NCI-H345 treated with DMSO at 0.1 percent for 48 hours (cell line): Measurements from ENCODE around the gene PDE4B.

ENCODE experiments used
- DNase-seq: peaks from one replicate; lab custom pipeline; 2025; ENCODE audit not compliant: unreplicated experiment; lab: John Stamatoyannopoulos, UW

Gene PDE4B

DNA sequence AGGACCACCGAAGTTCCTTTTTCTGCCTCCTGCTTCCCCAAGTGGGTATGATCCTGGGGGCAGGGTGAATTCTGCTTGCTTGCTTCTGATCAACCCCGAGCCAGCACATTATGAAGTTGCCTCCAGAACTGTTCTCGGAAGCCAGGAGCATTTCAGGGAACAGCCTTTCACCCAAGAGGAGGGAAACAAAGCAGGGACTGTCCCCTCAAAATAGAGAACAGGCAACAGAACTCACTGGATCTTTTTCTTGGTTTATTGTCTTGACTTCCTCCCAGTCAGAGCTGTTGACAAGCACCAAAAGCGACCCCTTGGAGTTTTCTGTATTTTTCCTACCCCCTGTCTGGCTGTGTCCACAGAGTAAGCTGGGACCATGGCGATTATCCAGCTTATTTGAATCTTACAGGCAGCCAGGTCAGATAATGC lies 482.9 kb downstream of the PDE4B start:
- no peak for DNase-seq

DNA sequence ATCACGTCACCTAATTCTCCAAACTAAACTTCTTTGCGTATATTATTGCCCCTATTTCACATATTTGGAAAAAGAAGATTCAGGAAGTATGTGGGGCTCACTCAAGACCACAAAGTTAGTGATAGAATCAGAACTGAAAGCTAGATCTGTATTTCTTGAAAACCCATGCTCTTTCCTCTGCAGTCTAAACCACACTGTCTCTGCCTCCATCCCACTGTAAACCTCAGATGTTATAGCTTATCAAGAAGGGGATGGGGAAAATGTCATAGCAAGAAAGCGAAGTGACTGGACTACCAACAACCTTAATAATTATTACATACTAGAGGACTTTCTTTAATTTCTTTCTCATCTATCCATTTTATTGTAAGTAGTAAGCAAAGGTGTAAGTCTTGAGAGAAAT lies 483.5 kb downstream of the PDE4B start:
- no peak for DNase-seq

DNA sequence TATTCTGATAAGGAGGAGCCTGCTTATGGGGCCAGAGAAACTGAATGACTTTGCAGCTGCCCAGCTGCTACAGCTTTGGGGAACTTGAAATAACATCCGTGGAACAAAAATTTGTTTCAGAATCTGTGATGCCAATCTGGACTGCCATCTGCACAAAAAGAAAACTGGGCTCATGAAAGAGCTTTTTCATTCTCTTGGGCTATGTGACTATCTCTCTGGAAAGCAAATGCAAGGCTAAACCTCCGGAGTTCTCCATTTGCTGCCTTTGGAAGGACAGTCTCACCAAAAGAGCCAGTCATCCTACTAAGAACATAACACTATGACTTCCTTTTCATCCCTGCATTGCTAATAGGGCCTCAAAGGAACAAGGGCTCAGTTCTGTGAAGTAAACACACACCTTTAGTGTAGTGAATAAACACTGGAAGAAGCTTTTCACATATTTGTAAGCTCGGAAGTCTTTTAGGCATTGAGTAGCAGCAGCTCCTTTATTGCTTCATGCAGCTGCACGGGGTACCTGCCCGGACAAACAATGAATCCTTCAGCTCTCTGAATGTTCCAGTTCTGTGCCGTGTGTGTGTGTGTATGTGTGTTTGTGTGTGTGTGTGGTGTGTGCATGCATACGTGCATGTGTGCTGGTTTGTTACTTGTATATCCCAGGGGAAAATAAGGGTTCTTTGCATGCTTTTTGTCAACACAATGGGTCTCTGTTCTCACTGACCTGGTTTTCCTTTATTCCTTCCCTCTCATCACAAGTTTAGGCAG lies 485.7 kb downstream of the PDE4B start:
- no peak for DNase-seq

DNA sequence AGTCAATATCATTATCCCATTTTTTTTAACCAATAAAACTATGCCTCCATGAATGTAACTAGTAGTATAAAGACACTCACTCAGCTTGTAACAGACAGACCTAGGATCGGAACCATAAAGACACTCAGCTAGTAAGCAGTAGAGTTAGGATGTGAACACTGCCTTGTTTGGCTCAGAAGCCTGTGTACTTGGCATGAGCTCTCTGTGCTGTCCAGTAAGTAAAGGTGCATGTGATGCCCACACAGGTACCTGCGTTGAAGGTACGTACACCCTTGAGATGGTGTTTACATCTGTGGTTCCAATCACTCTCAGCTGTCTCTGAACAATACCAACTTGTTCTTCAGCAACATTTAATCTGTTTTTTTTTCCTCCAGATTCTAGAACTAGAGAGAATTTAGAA lies 489.1 kb downstream of the PDE4B start:
- no peak for DNase-seq

DNA sequence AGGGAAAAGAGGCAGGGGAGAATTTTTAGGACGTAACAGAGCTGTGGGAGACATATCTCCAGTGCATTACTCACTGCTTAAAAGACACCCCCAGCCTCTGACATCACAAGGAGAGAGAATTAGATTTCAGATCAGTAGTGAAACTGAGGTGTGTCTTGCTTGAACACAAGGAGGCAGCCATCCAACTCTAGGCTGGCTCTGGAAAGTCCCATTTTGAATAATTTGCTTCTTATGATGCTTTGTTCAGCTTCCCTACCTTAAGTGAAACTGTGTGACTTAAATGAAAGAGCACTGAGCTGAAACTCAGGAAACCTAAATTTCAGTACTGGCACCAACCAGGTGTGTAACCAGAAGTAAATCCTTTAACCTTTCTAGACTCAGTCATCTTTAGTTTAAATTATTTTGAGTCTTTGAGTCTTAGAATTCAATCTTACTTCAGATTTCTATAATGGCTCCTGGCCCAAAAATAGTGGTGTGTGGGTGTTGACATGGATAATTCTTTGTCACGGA lies 489.7 kb downstream of the PDE4B start:
- DNase-seq, result no peak

DNA sequence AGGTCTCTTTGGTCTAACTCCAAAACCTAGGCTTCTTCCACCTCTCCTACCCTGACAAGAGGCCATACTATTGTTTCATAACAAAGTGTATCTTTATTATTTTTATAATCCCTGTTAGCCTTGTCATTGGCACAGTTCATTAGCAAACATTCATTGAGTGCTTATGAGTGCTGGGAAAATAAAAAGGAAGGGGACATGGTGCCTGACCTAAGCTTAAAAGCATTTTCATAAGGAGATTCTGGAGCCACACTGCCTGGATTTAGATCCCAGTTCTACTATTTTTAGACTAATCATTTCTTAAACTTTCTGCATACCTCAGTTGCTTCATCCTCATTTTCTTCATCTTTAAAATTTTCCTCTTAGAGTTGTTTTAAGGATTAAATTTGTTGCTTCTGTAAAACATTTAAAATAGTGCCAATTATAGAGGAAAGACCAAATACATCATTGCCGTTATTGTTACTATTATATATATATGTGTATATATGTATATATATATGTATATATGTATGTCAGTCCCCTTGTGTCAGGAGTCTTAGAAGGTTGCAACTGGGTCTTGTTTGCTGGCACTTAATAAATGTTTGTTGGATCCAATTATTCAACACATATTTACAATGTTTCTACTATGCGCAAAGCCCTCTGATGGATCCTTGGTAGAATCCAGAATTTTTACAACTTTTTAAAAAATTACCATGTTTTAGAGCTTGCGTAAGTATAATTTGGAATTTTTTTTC lies 490.4 kb downstream of the PDE4B start:
- no peak for DNase-seq

DNA sequence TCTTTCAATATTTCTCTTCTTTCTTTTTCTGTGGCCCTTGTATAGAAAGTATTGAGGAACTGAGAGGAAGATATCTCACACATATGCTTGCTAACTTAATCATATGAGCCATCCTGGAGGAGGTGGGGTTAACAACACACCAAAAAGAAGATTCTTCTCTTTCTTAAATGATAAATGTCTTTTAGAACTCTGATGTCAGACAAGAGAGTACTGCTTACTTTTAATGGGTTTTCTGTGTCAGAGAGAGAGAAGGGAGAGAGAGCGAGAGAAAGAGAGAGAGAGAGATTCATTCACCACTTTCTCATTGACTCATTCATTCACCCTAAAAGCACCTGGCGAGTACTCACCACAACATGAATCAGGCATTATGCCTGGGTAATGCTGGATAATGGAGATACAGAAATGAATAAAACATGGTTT lies 490.9 kb downstream of the PDE4B start:
- no peak for DNase-seq

DNA sequence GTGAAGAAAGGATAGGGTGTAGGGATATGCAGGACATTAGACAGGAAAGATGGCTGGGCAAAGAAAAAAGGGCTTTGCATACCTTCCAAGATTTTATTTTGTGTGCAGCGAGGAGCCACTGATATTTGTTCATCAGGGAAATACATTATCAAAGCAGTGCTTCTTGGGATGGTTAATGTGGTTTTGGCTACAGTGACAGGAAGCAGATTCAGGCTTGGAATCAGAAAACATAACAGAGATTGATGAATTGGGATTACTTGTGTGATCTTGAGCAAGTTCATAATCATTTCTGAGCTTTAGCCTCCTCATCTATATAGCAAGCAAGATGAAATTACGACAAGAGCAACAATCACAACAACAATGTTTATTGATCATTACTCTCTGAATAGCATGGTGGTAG lies 492.1 kb downstream of the PDE4B start:
- DNase-seq, result no peak

DNA sequence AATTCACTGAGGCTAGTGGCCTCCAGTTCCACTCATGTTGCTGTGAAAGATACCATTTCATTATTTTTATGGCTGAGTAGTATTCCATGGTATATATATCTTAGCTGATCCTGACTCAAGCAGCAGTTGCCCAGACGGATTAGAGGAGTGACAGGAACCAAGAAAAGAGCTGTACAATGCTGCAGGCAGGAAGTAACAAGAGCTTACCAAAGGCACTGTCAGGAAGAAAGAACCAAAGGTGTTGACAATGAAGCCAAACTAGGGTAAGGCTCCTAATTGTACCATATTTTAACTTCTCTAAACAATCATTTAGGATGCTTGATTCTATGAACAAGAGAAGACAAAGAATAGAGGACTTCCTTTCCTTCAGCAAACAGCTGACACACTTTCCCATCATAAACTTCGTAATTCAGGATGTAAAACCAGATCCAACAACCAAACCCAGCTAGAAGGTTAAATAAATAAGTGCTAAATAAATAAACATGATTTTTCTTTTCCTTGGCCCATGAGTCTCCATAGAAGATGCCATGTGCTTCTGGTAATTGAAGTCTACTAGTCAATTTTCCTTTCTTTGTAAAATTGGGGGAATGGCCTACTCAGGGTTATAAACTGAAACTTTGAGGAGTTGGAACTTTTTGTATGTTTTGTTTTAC lies 493.0 kb downstream of the PDE4B start:
- DNase-seq, result no peak

DNA sequence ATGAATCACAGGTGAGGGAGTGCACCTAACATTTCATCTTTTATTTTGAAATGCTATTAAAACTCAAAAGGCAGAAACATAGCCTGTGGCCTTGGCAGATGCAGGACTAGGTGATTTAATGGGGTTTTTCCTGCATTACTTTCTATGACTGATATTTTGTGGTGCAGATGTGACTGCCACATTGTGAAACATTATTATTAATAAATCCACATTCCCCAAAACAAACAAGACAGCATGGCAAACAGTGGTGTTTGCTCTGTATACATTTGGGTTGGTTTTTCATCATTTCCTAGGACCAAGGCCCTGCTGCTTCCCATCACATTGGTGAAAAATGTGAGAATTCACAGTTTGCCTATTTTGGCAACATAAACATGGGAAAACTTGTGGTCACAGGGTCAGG lies 493.6 kb downstream of the PDE4B start:
- no peak for DNase-seq

DNA sequence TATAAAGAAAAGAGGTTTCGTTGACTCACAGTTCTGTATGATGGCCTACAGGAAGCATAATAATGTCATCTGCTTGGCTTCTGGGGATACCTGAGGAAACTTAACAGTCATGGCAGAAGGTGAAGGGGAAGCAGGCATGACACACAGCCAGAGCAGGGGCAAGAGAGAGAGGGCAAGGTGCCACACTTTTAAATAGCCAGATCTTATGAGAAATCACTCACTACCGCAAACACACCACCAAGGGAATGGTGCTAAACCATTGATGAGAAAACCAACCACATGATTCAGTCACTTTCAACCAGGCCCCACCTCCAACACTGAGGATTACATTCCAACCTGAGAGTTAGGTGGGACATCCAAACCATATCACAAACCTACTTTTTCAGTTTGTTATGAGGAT lies 495.4 kb downstream of the PDE4B start:
- DNase-seq, result no peak

DNA sequence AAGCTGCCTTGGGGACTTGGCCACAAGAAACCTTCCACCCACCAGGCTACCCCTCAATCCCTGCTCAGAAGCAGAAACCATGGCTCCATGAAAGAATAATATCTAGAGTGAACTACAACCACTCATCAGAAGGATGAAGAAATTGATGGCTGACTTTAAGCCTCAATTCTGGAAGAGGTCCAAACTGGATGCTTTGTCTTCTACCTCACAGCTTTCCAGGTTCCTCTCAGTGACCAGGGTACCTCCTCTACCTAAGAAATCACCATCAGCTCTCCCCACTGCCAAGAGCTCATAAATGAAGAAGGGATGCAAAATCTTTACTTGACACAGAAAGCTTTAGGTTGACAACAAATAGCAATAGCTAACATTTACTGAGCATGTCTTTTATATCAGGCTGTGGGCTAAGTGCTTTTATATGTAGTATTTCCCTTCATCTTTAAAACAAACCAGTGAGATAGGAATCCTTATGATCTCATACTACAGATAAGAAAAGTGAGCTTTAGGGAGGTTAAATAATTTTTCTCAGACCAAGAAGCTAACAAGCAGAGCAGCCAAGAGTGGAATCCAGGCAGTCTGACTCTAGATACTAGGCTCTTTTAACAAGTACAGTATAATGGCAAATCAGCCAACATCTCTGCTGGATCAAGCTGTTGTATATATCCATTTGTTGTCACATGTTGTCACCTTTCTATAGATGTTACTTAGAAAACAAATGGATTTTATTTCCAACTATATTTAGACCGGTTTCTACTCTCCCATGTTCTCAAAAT lies 498.3 kb downstream of the PDE4B start:
- no peak for DNase-seq

DNA sequence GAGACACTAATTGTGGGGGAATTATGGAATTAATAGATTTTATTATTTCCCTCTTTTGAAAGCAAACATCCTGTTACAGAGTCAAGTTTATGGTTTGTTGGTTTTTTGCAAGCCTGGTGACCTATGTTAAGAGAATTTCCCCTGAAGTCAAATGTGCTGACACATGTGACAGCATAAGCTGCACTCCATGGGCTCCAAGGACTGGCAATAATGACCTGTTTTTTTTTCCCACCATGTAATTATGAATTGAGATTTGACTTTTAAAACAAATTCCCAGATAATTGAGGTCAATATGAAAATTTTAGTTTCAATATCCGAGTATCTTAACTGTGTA lies 498.8 kb downstream of the PDE4B start:
- no peak for DNase-seq

DNA sequence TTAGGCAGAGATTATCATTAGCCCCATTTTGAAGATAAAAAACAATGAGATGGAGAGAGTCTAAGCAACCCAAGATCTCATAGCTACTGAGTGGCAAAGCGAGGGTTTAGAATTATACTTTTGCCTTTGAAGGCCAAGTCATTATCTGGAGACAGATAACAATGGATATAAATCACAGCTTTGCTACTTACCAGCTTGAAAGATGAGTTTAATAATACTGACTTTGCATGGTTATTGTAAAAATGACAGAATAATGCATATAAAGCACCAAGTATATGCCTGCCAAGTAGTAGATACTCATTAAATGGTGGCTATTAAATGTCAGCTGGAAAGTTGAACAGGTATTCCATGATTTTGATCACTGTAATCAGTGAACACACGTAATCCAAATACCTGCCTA lies 499.6 kb downstream of the PDE4B start:
- DNase-seq, result no peak

DNA sequence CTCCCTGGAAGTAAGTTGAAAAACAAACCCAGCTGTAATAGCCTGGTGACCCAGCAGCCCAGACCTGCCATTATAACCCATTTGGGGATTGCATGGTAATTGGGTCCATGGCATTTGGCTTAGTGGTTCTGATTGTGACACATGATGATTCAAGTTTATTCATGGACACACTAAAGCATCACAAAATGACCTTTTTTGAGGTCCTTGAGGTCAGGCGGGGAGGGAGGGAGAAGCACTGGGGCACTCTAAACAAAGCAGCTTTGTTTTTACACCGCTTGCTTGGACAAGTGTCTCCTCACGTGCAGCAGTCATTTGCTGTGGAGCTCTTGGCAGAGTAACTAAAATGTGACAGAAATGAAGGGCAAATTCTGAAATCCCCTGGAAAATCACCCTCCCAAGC lies 500.2 kb downstream of the PDE4B start:
- DNase-seq, result no peak

DNA sequence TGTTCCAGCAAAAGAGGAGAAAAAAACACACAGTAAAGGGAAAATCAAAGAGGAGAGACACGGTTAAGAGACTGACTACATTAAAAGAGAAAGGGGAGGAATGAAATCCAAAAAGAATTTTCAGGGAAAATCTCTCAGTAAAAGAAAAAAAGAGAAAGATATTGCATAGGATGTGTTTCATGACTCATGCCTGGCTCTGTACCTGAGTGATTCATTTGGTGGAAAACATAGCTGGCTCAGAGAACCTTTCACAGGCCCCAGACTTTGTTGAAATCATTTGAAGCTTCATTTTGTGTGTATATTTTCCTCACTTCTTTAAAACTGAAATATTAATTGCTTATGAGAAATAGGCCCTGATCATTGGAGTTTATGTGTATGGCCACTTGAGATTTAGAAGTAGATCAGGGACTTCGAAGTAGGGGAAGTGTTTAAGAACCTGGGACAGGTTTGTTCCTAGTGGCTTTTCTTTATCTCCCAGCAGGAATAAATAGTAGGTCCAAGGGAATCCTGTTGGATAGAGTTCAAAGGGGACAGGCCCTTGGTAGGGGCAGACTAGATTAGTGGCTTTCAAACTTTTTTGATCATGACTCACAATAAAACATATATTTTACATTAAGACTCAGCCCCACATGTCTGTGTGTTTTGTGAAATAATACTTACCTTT lies 502.1 kb downstream of the PDE4B start:
- no peak for DNase-seq

DNA sequence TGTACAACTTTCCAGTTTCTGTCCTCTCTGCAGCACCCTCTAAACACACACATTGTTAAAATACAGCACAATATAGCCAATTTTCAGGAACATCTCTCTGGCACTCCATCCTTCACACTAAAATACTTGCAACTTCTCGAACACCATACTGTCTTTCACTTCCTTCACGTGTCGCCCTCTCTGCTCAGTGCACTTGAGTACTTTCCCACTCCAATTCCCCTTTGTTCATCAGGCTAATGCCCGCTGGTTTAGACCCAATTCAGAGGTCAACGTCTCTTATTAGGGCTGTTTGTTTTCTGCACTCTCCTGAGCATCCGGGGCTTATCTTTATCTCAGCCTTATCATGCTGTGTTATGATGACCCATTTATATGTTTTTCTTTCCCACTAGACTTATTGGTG lies 503.1 kb downstream of the PDE4B start:
- no peak for DNase-seq

DNA sequence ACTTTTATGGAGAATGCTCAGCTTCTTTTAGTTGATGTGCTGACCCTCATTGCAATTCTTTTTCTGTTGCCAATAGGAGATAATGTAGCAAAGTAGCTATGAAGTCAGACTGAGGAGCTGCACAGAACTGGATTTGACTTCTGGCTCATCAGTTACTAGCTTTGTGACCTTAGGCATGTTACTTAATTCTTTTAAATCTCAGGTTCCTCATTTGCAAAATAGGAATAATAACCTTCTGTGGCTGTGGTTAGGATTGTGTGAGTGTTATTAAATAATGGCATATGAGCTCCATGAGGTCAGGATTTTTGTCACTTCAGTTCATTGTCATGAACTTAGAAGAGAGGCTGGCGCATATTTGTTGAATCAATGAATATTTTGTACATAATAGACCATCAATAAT lies 503.7 kb downstream of the PDE4B start:
- DNase-seq, result no peak

DNA sequence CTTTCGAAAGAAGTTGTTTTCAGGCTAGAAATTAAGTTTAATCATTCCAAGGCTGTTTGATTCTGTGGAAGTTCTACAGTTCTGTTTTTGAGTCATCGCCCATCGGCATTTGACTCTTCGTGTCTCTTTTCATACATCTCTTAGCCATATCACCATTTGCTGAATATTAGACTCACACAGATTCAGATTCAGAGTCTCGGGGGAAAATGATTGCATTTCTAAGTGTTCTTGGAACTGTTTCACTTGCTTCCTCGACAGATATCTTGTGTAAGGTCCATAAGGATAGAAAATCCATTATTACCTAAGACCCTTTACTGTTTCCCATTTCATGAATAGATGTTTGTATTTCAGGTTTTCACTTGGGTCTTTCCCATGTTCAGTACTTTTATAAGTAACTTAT lies 504.3 kb downstream of the PDE4B start:
- no peak for DNase-seq

DNA sequence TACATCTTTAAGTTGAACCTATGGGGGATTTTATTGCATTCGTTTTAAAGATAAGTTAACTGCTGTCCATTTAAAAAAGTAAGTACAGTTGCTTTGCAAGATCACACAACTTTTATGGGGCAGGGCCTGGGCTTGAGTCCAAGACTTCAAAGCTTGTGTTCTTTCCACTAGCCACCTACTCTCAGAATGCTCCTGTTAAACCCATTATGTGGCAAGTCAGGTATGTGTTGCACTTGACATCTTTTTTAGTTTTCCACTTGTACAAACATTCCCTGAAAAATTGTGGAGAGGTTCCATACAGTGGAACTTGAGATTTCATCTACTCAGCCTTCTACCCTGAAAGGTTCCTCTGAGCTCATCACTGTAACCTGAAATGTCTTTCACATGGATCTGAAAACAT lies 505.8 kb downstream of the PDE4B start:
- DNase-seq, result no peak
